Esophagus muscularis mucosa (tissue), 4 donors: ENCODE data around the gene RET.

Source experiments
- CTCF ChIP-seq, 3 experiments: fragments of 200-600 bp in 2 of 3; fragments of 450-650 bp in 1 of 3; sonication (generic) in 2 of 3; IDR thresholded peaks; one replicate each; pipeline ENCODE4 v1.5.1; 2017 to 2019; ENCODE audit warnings: antibody characterized with exemption in 3 of 3, mild to moderate bottlenecking in 2 of 3, moderate library complexity in 1 of 3
- EP300 ChIP-seq: sonication (generic); formaldehyde crosslinking; IDR thresholded peaks from one replicate; pipeline ENCODE4 v1.6.1; 2017; ENCODE audit warnings: antibody characterized with exemption
- POLR2A ChIP-seq: fragments of 450-650 bp; IDR thresholded peaks from one replicate; pipeline ENCODE4 v1.6.1; 2017; ENCODE audit warnings: antibody characterized with exemption, moderate library complexity, mild to moderate bottlenecking, low read depth
- POLR2AphosphoS5 ChIP-seq, 2 donors: sonication (generic); formaldehyde crosslinking; IDR thresholded peaks; one replicate each; pipeline ENCODE4 v1.6.1; 2017; ENCODE audit warnings: antibody characterized with exemption in 2 of 2

- TF ChIP-seq CTCF (IDR thresholded peaks at IDR 0.05): no peak
- TF ChIP-seq POLR2A: no peak
- TF ChIP-seq EP300: no peak
- TF ChIP-seq POLR2AphosphoS5 (IDR thresholded peaks at IDR 0.05): no peak
These were observed 39.2 kb downstream of the RET start for GRCh38 chr10:43115881-43116595.
